GM23338 (cell line): Measurements from ENCODE around the gene STOX2. TPM values are rescaled to one million over a fixed set of nuclear protein-coding genes. Genes with fewer than 3 reads are reported as not detected.

Source experiments
- ATAC-seq: fragments of 200-7000 bp; cut with Tn5 transposase; 3 replicates; pipeline ENCODE4 v1.9.1; 2020
- DNase-seq: peaks from one replicate; pipeline ENCODE4 v3.0.0-alpha.2; 2015; ENCODE audit warnings: low spot score
- H2AFZ ChIP-seq: fragments of 200-600 bp; sonication (generic); 2 replicates; pipeline ENCODE4 v1.8.0; 2016; ENCODE audit warnings: antibody characterized with exemption, mild to moderate bottlenecking, moderate library complexity
- H3F3A ChIP-seq: fragments of 200-600 bp; sonication (generic); replicated peaks from 2 replicates; pipeline ENCODE4 v1.8.0; 2017; ENCODE audit warnings: antibody characterized with exemption, mixed run types, low read depth
- H3K27ac ChIP-seq: fragments of 200-600 bp; sonication (generic); 2 replicates; pipeline ENCODE4 v1.6.1; 2016; ENCODE audit warnings: low read depth
- H3K27me3 ChIP-seq: fragments of 200-600 bp; sonication (generic); 2 replicates; pipeline ENCODE4 v1.8.0; 2016; ENCODE audit warnings: mild to moderate bottlenecking, mixed run types, moderate library complexity; ENCODE audit not compliant: insufficient read depth
- H3K36me3 ChIP-seq: fragments of 200-600 bp; sonication (generic); 2 replicates; pipeline ENCODE4 v1.8.0; 2016; ENCODE audit warnings: mild to moderate bottlenecking; ENCODE audit not compliant: insufficient read depth
- H3K4me1 ChIP-seq: fragments of 200-600 bp; sonication (generic); 2 replicates; pipeline ENCODE4 v1.8.0; 2016; ENCODE audit warnings: mild to moderate bottlenecking, moderate library complexity; ENCODE audit not compliant: insufficient read depth
- H3K4me2 ChIP-seq: fragments of 200-600 bp; sonication (generic); 2 replicates; pipeline ENCODE4 v1.7.1; 2017; ENCODE audit warnings: mixed run types
- H3K4me3 ChIP-seq: fragments of 200-600 bp; sonication (generic); 2 replicates; pipeline ENCODE4 v1.6.1; 2016; ENCODE audit warnings: mixed run types
- H3K79me2 ChIP-seq: fragments of 200-600 bp; sonication (generic); replicated peaks from 2 replicates; pipeline ENCODE4 v1.8.0; 2017; ENCODE audit warnings: mild to moderate bottlenecking; ENCODE audit not compliant: insufficient read depth
- H3K9me2 ChIP-seq: fragments of 200-600 bp; sonication (generic); 2 replicates; pipeline ENCODE4 v1.8.0; 2017; ENCODE audit not compliant: insufficient read depth
- H4K20me1 ChIP-seq: fragments of 200-600 bp; sonication (generic); replicated peaks from 2 replicates; pipeline ENCODE4 v1.8.0; 2017; ENCODE audit warnings: mild to moderate bottlenecking; ENCODE audit not compliant: insufficient read depth
- H3K27ac Mint-ChIP-seq: 2 replicates; pipeline ENCODE4 v1.8.0; 2020; ENCODE audit warnings: inconsistent platforms, mild to moderate bottlenecking, moderate library complexity, mixed read lengths
- H3K27me3 Mint-ChIP-seq: 3 replicates; pipeline ENCODE4 v1.8.0; 2022; ENCODE audit warnings: low read depth, mild to moderate bottlenecking, moderate library complexity, mixed read lengths, inconsistent platforms; ENCODE audit not compliant: insufficient read depth, poor library complexity
- H3K36me3 Mint-ChIP-seq: 3 replicates; pipeline ENCODE4 v1.8.0; 2021; ENCODE audit warnings: low read depth, mild to moderate bottlenecking, inconsistent platforms, moderate library complexity, mixed read lengths
- H3K4me1 Mint-ChIP-seq: 3 replicates; pipeline ENCODE4 v1.8.0; 2020; ENCODE audit warnings: mild to moderate bottlenecking, inconsistent platforms, mixed read lengths
- H3K4me3 Mint-ChIP-seq: 3 replicates; pipeline ENCODE4 v1.8.0; 2021; ENCODE audit warnings: moderate library complexity, mild to moderate bottlenecking, inconsistent platforms, mixed read lengths
- H3K9me3 Mint-ChIP-seq: 3 replicates; pipeline ENCODE4 v1.8.0; 2020; ENCODE audit warnings: moderate library complexity, mild to moderate bottlenecking, inconsistent platforms, mixed read lengths
- CREB1 ChIP-seq: fragments of 250-450 bp; sonication (Bioruptor Pico); IDR thresholded peaks from 2 replicates; pipeline ENCODE4 v1.5.0; 2020; ENCODE audit warnings: low read depth, mild to moderate bottlenecking, moderate library complexity
- EZH2 ChIP-seq: fragments of 200-600 bp; sonication (generic); IDR thresholded peaks from one replicate; pipeline ENCODE4 v1.8.0; 2017; ENCODE audit warnings: antibody characterized with exemption, mild to moderate bottlenecking, low read depth; ENCODE audit not compliant: unreplicated experiment
- EZH2phosphoT487 ChIP-seq: fragments of 200-600 bp; sonication (generic); IDR thresholded peaks from one replicate; pipeline ENCODE4 v1.8.1; 2018; ENCODE audit warnings: antibody characterized with exemption; ENCODE audit not compliant: unreplicated experiment
- JUNB ChIP-seq: IDR thresholded peaks from one replicate; pipeline ENCODE4 v1.6.1; 2016; ENCODE audit warnings: antibody characterized with exemption; ENCODE audit not compliant: unreplicated experiment
- NANOG ChIP-seq: IDR thresholded peaks from 2 replicates; pipeline ENCODE4 v1.6.1; 2016; ENCODE audit warnings: antibody characterized with exemption, borderline replicate concordance
- POLR2AphosphoS5 ChIP-seq: IDR thresholded peaks from 2 replicates; pipeline ENCODE4 v1.6.1; 2016; ENCODE audit warnings: antibody characterized with exemption, low read depth
- STAT1 ChIP-seq: IDR thresholded peaks from one replicate; pipeline ENCODE4 v1.6.1; 2016; ENCODE audit warnings: antibody characterized with exemption; ENCODE audit not compliant: unreplicated experiment
- ZNF114 ChIP-seq: fragments of 250-450 bp; sonication (Bioruptor Pico); IDR thresholded peaks from 2 replicates; pipeline ENCODE4 v1.5.0; 2020; ENCODE audit warnings: mild to moderate bottlenecking, moderate library complexity
- ZNF331 ChIP-seq: fragments of 250-450 bp; sonication (Bioruptor Pico); IDR thresholded peaks from 2 replicates; pipeline ENCODE4 v1.5.0; 2020; ENCODE audit warnings: low read depth, mild to moderate bottlenecking, moderate library complexity
- polyA plus RNA-seq: library from polyadenylated mRNA; unstranded; fragments of >200 nt; fragmentation: Nextera tagmentation; extraction: Ambion mirVana; gene quantifications from 2 replicates; pipeline ENCODE4 v1.2.1, GENCODE V29; 2016
- total RNA-seq: library from RNA; depleted of rRNA; stranded (reverse); fragments of >200 nt; shearing (Covaris generic); gene quantifications from 2 replicates; pipeline ENCODE4 v1.2.3, GENCODE V29; 2014
- TF ChIP-seq, protein P1 (sequence below): IDR thresholded peaks from one replicate; pipeline ENCODE4 v1.6.1; 2018; ENCODE audit warnings: antibody characterized with exemption; ENCODE audit not compliant: unreplicated experiment
- TF ChIP-seq, protein P2 (sequence below): IDR thresholded peaks from 2 replicates; pipeline ENCODE4 v1.6.1; 2016; ENCODE audit warnings: antibody characterized with exemption
- TF ChIP-seq, protein P3 (sequence below): fragments of 250-450 bp; sonication (Bioruptor Pico); IDR thresholded peaks from 2 replicates; pipeline ENCODE4 v1.5.0; 2020; ENCODE audit warnings: mild to moderate bottlenecking, moderate library complexity
- TF ChIP-seq, protein P4 (sequence below), 2 experiments: fragments of 200-600 bp in 1 of 2; sonication (generic) in 1 of 2; conservative IDR thresholded peaks; 2 replicates each; pipeline versions ENCODE4 v1.5.1 to v1.6.1; 2016 to 2017; ENCODE audit warnings: antibody characterized with exemption in 2 of 2, low read depth in 2 of 2, mild to moderate bottlenecking in 2 of 2, moderate library complexity in 1 of 2

The STOX2 gene
- total and polyA plus RNA-seq, 2 experiments from 2014 or later = 19.8 to 20.6 TPM

DNA sequence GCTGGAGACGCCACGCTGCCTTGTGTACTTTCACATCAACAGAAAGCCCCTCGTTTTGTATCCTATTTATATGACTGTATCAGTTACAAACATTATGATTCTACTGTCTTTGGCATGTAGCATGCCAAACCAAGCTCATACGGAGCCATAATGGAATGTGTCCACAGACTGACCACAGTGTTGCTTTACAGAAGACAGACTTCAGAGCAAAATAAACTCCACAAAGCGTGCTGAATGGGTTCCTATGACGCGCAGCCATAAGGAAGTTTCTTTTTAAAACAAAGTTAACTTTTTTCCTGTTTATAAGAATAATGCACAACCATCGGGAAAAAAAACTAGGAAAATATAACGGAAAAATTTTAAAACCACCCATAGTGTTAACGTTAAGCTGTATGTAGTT, 136.0 kb downstream of the STOX2 start:
- H3K27ac ChIP-seq = no peak overlapping the region
- H3K4me3 Mint-ChIP-seq = no peak overlapping the region
- H3K36me3 Mint-ChIP-seq = peaks cover 6% of the 10 kb centered on the region; the same call in 2 of the 3 replicates
- no peaks in the 10 kb centered on the region for H4K20me1 ChIP-seq
- H3K36me3 ChIP-seq = no peaks in the 10 kb centered on the region
- H3K79me2 ChIP-seq = no peaks in the 10 kb centered on the region
- peaks cover 7% of the 10 kb centered on the region; the same call in 2 of the 3 replicates for H3K9me3 Mint-ChIP-seq
- H3K4me3 ChIP-seq = no peak overlapping the region
- H3K4me1 Mint-ChIP-seq = peaks cover 15% of the 10 kb centered on the region; the same call in 2 of the 3 replicates
- no peaks in the 10 kb centered on the region for H3F3A ChIP-seq
- H3K4me1 ChIP-seq = peaks cover 6% of the 10 kb centered on the region
- no peak for DNase-seq
- no peak overlapping the region for H2AFZ ChIP-seq
- no peak overlapping the region for H3K4me2 ChIP-seq
- peaks cover 14% of the 10 kb centered on the region for H3K27me3 ChIP-seq
- H3K27ac Mint-ChIP-seq = no peak overlapping the region
- H3K9me2 ChIP-seq = 0 out of 2 replicates have a peak, but pooled peaks cover 3% of the 10 kb centered on the region
- peaks cover 11% of the 10 kb centered on the region for H3K27me3 Mint-ChIP-seq
- TF ChIP-seq, protein P1, sequence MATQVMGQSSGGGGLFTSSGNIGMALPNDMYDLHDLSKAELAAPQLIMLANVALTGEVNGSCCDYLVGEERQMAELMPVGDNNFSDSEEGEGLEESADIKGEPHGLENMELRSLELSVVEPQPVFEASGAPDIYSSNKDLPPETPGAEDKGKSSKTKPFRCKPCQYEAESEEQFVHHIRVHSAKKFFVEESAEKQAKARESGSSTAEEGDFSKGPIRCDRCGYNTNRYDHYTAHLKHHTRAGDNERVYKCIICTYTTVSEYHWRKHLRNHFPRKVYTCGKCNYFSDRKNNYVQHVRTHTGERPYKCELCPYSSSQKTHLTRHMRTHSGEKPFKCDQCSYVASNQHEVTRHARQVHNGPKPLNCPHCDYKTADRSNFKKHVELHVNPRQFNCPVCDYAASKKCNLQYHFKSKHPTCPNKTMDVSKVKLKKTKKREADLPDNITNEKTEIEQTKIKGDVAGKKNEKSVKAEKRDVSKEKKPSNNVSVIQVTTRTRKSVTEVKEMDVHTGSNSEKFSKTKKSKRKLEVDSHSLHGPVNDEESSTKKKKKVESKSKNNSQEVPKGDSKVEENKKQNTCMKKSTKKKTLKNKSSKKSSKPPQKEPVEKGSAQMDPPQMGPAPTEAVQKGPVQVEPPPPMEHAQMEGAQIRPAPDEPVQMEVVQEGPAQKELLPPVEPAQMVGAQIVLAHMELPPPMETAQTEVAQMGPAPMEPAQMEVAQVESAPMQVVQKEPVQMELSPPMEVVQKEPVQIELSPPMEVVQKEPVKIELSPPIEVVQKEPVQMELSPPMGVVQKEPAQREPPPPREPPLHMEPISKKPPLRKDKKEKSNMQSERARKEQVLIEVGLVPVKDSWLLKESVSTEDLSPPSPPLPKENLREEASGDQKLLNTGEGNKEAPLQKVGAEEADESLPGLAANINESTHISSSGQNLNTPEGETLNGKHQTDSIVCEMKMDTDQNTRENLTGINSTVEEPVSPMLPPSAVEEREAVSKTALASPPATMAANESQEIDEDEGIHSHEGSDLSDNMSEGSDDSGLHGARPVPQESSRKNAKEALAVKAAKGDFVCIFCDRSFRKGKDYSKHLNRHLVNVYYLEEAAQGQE = no peak
- no peak for TF ChIP-seq CREB1 (CRISPR knock-in tag)
- TF ChIP-seq, protein P2, sequence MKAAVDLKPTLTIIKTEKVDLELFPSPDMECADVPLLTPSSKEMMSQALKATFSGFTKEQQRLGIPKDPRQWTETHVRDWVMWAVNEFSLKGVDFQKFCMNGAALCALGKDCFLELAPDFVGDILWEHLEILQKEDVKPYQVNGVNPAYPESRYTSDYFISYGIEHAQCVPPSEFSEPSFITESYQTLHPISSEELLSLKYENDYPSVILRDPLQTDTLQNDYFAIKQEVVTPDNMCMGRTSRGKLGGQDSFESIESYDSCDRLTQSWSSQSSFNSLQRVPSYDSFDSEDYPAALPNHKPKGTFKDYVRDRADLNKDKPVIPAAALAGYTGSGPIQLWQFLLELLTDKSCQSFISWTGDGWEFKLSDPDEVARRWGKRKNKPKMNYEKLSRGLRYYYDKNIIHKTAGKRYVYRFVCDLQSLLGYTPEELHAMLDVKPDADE = no peak
- no peak for TF ChIP-seq EZH2phosphoT487
- TF ChIP-seq STAT1 = no peak
- TF ChIP-seq ZNF331 (CRISPR knock-in tag) = no peak
- TF ChIP-seq, protein P3, sequence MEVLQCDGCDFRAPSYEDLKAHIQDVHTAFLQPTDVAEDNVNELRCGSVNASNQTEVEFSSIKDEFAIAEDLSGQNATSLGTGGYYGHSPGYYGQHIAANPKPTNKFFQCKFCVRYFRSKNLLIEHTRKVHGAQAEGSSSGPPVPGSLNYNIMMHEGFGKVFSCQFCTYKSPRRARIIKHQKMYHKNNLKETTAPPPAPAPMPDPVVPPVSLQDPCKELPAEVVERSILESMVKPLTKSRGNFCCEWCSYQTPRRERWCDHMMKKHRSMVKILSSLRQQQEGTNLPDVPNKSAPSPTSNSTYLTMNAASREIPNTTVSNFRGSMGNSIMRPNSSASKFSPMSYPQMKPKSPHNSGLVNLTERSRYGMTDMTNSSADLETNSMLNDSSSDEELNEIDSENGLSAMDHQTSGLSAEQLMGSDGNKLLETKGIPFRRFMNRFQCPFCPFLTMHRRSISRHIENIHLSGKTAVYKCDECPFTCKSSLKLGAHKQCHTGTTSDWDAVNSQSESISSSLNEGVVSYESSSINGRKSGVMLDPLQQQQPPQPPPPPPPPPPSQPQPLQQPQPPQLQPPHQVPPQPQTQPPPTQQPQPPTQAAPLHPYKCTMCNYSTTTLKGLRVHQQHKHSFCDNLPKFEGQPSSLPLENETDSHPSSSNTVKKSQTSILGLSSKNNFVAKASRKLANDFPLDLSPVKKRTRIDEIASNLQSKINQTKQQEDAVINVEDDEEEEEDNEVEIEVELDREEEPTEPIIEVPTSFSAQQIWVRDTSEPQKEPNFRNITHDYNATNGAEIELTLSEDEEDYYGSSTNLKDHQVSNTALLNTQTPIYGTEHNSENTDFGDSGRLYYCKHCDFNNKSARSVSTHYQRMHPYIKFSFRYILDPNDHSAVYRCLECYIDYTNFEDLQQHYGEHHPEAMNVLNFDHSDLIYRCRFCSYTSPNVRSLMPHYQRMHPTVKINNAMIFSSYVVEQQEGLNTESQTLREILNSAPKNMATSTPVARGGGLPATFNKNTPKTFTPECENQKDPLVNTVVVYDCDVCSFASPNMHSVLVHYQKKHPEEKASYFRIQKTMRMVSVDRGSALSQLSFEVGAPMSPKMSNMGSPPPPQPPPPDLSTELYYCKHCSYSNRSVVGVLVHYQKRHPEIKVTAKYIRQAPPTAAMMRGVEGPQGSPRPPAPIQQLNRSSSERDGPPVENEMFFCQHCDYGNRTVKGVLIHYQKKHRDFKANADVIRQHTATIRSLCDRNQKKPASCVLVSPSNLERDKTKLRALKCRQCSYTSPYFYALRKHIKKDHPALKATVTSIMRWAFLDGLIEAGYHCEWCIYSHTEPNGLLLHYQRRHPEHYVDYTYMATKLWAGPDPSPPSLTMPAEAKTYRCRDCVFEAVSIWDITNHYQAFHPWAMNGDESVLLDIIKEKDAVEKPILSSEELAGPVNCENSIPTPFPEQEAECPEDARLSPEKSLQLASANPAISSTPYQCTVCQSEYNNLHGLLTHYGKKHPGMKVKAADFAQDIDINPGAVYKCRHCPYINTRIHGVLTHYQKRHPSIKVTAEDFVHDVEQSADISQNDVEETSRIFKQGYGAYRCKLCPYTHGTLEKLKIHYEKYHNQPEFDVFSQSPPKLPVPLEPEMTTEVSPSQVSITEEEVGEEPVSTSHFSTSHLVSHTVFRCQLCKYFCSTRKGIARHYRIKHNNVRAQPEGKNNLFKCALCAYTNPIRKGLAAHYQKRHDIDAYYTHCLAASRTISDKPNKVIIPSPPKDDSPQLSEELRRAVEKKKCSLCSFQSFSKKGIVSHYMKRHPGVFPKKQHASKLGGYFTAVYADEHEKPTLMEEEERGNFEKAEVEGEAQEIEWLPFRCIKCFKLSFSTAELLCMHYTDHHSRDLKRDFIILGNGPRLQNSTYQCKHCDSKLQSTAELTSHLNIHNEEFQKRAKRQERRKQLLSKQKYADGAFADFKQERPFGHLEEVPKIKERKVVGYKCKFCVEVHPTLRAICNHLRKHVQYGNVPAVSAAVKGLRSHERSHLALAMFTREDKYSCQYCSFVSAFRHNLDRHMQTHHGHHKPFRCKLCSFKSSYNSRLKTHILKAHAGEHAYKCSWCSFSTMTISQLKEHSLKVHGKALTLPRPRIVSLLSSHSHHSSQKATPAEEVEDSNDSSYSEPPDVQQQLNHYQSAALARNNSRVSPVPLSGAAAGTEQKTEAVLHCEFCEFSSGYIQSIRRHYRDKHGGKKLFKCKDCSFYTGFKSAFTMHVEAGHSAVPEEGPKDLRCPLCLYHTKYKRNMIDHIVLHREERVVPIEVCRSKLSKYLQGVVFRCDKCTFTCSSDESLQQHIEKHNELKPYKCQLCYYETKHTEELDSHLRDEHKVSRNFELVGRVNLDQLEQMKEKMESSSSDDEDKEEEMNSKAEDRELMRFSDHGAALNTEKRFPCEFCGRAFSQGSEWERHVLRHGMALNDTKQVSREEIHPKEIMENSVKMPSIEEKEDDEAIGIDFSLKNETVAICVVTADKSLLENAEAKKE (CRISPR knock-in tag) = no peak
- TF ChIP-seq JUNB = no peak
- no peak for TF ChIP-seq EZH2
- TF ChIP-seq, protein P4, sequence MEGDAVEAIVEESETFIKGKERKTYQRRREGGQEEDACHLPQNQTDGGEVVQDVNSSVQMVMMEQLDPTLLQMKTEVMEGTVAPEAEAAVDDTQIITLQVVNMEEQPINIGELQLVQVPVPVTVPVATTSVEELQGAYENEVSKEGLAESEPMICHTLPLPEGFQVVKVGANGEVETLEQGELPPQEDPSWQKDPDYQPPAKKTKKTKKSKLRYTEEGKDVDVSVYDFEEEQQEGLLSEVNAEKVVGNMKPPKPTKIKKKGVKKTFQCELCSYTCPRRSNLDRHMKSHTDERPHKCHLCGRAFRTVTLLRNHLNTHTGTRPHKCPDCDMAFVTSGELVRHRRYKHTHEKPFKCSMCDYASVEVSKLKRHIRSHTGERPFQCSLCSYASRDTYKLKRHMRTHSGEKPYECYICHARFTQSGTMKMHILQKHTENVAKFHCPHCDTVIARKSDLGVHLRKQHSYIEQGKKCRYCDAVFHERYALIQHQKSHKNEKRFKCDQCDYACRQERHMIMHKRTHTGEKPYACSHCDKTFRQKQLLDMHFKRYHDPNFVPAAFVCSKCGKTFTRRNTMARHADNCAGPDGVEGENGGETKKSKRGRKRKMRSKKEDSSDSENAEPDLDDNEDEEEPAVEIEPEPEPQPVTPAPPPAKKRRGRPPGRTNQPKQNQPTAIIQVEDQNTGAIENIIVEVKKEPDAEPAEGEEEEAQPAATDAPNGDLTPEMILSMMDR (conservative IDR thresholded peaks at IDR 0.05; ENCODE audit: low read depth in 2 of 2) = no peak
- TF ChIP-seq NANOG = no peak
- no peak for TF ChIP-seq ZNF114 (CRISPR knock-in tag)
- no peak for TF ChIP-seq POLR2AphosphoS5
- ATAC-seq = no peak
